HepG2 (cell line): ENCODE measurements around the gene MYD88. TPM values are rescaled to one million over a fixed set of nuclear protein-coding genes. Genes with fewer than 3 reads are reported as not detected.
"Not testable (repeated sequence)": the region's sequence is repeated elsewhere in the genome, so short reads cannot be mapped to it uniquely, and the experiment has no call there.

ENCODE experiments used
- ARNTL ChIP-seq: sonication (generic); formaldehyde crosslinking; IDR thresholded peaks from 2 replicates; pipeline ENCODE4 v1.4.0; 2020; ENCODE audit warnings: mild to moderate bottlenecking, missing genetic modification reagents
- DMAP1 ChIP-seq: IDR thresholded peaks from 2 replicates; pipeline ENCODE4 v1.6.1; 2016
- DRAP1 ChIP-seq: IDR thresholded peaks from 2 replicates; pipeline ENCODE4 v1.6.1; 2016; ENCODE audit warnings: missing genetic modification reagents, missing compliant biosample characterization
- FOXA1 ChIP-seq, 2 experiments: fragments of 450-650 bp in 1 of 2; sonication (generic) in 1 of 2; formaldehyde crosslinking in 1 of 2; IDR thresholded peaks; 2 replicates each; pipeline versions ENCODE4 v1.4.0 to v1.6.1; 2016 to 2020; ENCODE audit warnings: missing genetic modification reagents in 1 of 2
- FOXP1 ChIP-seq, 2 experiments: fragments of 450-650 bp in 1 of 2; IDR thresholded peaks; 2 replicates each; pipeline ENCODE4 v1.6.1; 2017 to 2018; ENCODE audit warnings: antibody characterized with exemption in 1 of 2
- FOXP4 ChIP-seq: sonication (generic); formaldehyde crosslinking; IDR thresholded peaks from 2 replicates; pipeline ENCODE4 v1.4.0; 2020; ENCODE audit warnings: missing genetic modification reagents
- HMG20A ChIP-seq: IDR thresholded peaks from 2 replicates; pipeline ENCODE4 v1.6.1; 2016; ENCODE audit warnings: borderline replicate concordance
- KAT7 ChIP-seq: IDR thresholded peaks from 2 replicates; pipeline ENCODE4 v1.6.1; 2018; ENCODE audit warnings: borderline replicate concordance, missing compliant biosample characterization
- NAIF1 ChIP-seq: sonication (generic); formaldehyde crosslinking; IDR thresholded peaks from 2 replicates; pipeline ENCODE4 v1.5.0; 2020; ENCODE audit warnings: mild to moderate bottlenecking, missing genetic modification reagents, borderline replicate concordance
- NONO ChIP-seq, 2 experiments: fragments of 450-650 bp in 1 of 2; sonication (generic) in 1 of 2; formaldehyde crosslinking in 1 of 2; IDR thresholded peaks in 1 of 2; conservative IDR thresholded peaks in 1 of 2; 2 replicates each; pipeline versions ENCODE4 v1.6.1 to v1.8.0; 2017 to 2022; ENCODE audit warnings: mild to moderate bottlenecking in 1 of 2, missing genetic modification reagents in 1 of 2, moderate library complexity in 1 of 2
- PAXIP1 ChIP-seq: sonication (generic); formaldehyde crosslinking; conservative IDR thresholded peaks from 2 replicates; pipeline ENCODE4 v1.4.0; 2020; ENCODE audit warnings: mild to moderate bottlenecking, missing genetic modification reagents, moderate library complexity
- PHF8 ChIP-seq: sonication (generic); formaldehyde crosslinking; IDR thresholded peaks from 2 replicates; pipeline ENCODE4 v1.5.0; 2020; ENCODE audit warnings: missing genetic modification reagents
- RERE ChIP-seq: IDR thresholded peaks from 2 replicates; pipeline ENCODE4 v1.6.1; 2016; ENCODE audit warnings: low read depth, missing genetic modification reagents, missing compliant biosample characterization
- RXRB ChIP-seq: IDR thresholded peaks from 2 replicates; pipeline ENCODE4 v1.6.1; 2016; ENCODE audit warnings: borderline replicate concordance, missing genetic modification reagents, missing compliant biosample characterization
- SOX13 ChIP-seq, 3 experiments: fragments of 450-650 bp in 1 of 3; sonication (generic) in 1 of 3; formaldehyde crosslinking in 1 of 3; IDR thresholded peaks in 2 of 3; conservative IDR thresholded peaks in 1 of 3; 2 replicates each; pipeline versions ENCODE4 v1.5.0 to v1.6.1; 2016 to 2020; ENCODE audit warnings: antibody characterized with exemption in 1 of 3, mild to moderate bottlenecking in 1 of 3, missing compliant biosample characterization in 1 of 3, missing genetic modification reagents in 1 of 3, moderate library complexity in 1 of 3
- ZNF605 ChIP-seq: sonication (generic); formaldehyde crosslinking; IDR thresholded peaks from 2 replicates; pipeline ENCODE4 v1.8.0; 2022; ENCODE audit warnings: mild to moderate bottlenecking, missing genetic modification reagents
- polyA plus RNA-seq, 8 experiments: library from polyadenylated mRNA; depleted of rRNA in 3 of 8; stranded (reverse) in 7 of 8; unstranded in 1 of 8; fragments of >200 nt; fragmentation: Illumina TruSeq in 4 of 8; extraction: Trizol in 4 of 8; gene quantifications; 2 replicates each; pipeline versions ENCODE4 v1.2.1 to v1.2.3, GENCODE V29; 2011 to 2016; ENCODE audit warnings: low read depth in 4 of 8, missing spikeins in 1 of 8, mixed read lengths in 1 of 8; ENCODE audit not compliant: insufficient read depth in 1 of 8
- total RNA-seq, 5 experiments: library from RNA; depleted of rRNA; stranded (reverse); fragments of >200 nt; fragmentation: Illumina TruSeq; extraction: Trizol; gene quantifications; 2 replicates each; pipeline ENCODE4 v1.2.3, GENCODE V29; 2016; ENCODE audit warnings: low read depth in 1 of 5

The MYD88 gene
- total and polyA plus RNA-seq, 2 of the 13 experiments (the other 11 are each of a cell fraction or from before 2014, with no cell fraction given): 7.6 to 32.7 TPM

- TF ChIP-seq KAT7 (CRISPR knock-in tag) (peak; percentile 71; the same call in 1 of the 2 replicates), DRAP1 (CRISPR knock-in tag) (peak; percentile 50; the same call in 1 of the 2 replicates), PAXIP1 (CRISPR knock-in tag) (peak; percentile 63; the same call in 1 of the 2 replicates), RXRB (CRISPR knock-in tag) (peak; percentile 79), ZNF605 (CRISPR knock-in tag) (peak; percentile 51; the same call in 1 of the 2 replicates), DMAP1 (CRISPR knock-in tag) (0 out of 2 replicates have a peak, but pooled peaks have one; percentile 19), RERE (peak; percentile 44; the same call in 1 of the 2 replicates), NAIF1 (CRISPR knock-in tag) (peak; percentile 43; the same call in 1 of the 2 replicates), SOX13 (CRISPR knock-in tag; conservative IDR thresholded peaks at IDR 0.05 in 1 of 2, IDR thresholded peaks at IDR 0.05 in 1 of 2) (peak in 1 of 2 experiments; percentile 57; a peak in 1 of 4 replicates), HMG20A (peak; percentile 27; the same call in 1 of the 2 replicates), NONO (CRISPR knock-in tag; conservative IDR thresholded peaks at IDR 0.05) (peak; percentile 40; the same call in 1 of the 2 replicates), FOXA1 (CRISPR knock-in tag; IDR thresholded peaks at IDR 0.05) (peak; percentile 56), ARNTL (peak; percentile 21; the same call in 1 of the 2 replicates), FOXP4 (CRISPR knock-in tag) (peak; percentile 74), FOXP1 (CRISPR knock-in tag; IDR thresholded peaks at IDR 0.05) (peak; percentile 55; the same call in 1 of the 2 replicates), PHF8 (peak; percentile 35)
- TF ChIP-seq SOX13, NONO, FOXA1, FOXP1 (IDR thresholded peaks at IDR 0.05): not testable (repeated sequence)
Measured at GRCh38 chr3:38134517-38135143, 3.8 kb upstream of the MYD88 start (continued).
